Gastroesophageal sphincter (tissue), 3 donors: Measurements from ENCODE around the gene KLHL41.
"Not testable (repeated sequence)": the region's sequence is repeated elsewhere in the genome, so short reads cannot be mapped to it uniquely, and the experiment has no call there.

Source experiments
- CTCF ChIP-seq, 4 experiments: fragments of 200-600 bp in 2 of 4; fragments of 450-650 bp in 2 of 4; sonication (generic) in 1 of 4; IDR thresholded peaks; one replicate each; pipeline ENCODE4 v1.5.1; 2017 to 2019; ENCODE audit warnings: antibody characterized with exemption in 4 of 4, mild to moderate bottlenecking in 2 of 4, moderate library complexity in 2 of 4
- EP300 ChIP-seq: sonication (generic); formaldehyde crosslinking; IDR thresholded peaks from one replicate; pipeline ENCODE4 v1.6.1; 2017; ENCODE audit warnings: antibody characterized with exemption, mild to moderate bottlenecking
- POLR2A ChIP-seq, 2 donors: fragments of 450-650 bp; IDR thresholded peaks; one replicate each; pipeline ENCODE4 v1.6.1; 2017; ENCODE audit warnings: antibody characterized with exemption in 2 of 2, mild to moderate bottlenecking in 2 of 2, moderate library complexity in 1 of 2
- POLR2AphosphoS5 ChIP-seq: sonication (generic); formaldehyde crosslinking; IDR thresholded peaks from one replicate; pipeline ENCODE4 v1.6.1; 2017; ENCODE audit warnings: antibody characterized with exemption

GRCh38 chr2:169574539-169574938 lies 65.0 kb downstream of the KLHL41 start:
- TF ChIP-seq POLR2A (IDR thresholded peaks at IDR 0.05); CTCF (IDR thresholded peaks at IDR 0.05); POLR2AphosphoS5; EP300: not testable (repeated sequence)
